HG03108 (cell line): ENCODE results near the gene ECD.
A peak's percentile ranks its signal among the peaks of the same experiment; 100 is the strongest.

Source experiments
- ATAC-seq: cut with Tn5 transposase; IDR thresholded peaks from one replicate; pipeline ENCODE4 v1.9.1; 2021; ENCODE audit warnings: moderate library complexity; ENCODE audit not compliant: unreplicated experiment

The ECD gene

DNA sequence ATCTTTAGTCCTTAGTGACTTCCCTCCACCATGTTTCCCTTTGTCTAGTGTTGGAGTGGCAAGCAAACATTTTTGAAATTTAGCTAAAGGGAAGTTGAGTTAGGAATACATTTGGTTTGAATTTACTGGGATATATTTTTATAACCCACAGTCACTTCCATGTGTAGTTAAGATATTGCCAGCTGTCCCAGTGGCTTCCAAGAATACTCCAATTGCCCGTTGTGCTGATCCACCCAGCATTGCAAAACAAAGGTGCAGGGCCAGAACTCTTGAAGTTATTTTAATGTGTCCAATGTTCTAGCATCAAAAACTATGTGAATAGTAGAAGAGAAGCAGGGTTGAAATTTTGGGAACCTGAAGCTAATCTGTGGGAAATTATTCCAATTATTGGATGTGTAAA, 68.7 kb downstream of the ECD start:
- ATAC-seq, result no peak

- ATAC-seq, result peak; percentile 1
Measured at GRCh38 chr10:73097305-73097670, 70.5 kb downstream of the ECD start.

- ATAC-seq, result peak; percentile 77
Measured at GRCh38 chr10:73096449-73097304, 71.1 kb downstream of the ECD start, which contains the start of gene P4HA1. Gene P4HA1, minus strand, starts transcription at chr10:73096866. Its CDS starts 21,983 bp downstream, at chr10:73074883.

DNA sequence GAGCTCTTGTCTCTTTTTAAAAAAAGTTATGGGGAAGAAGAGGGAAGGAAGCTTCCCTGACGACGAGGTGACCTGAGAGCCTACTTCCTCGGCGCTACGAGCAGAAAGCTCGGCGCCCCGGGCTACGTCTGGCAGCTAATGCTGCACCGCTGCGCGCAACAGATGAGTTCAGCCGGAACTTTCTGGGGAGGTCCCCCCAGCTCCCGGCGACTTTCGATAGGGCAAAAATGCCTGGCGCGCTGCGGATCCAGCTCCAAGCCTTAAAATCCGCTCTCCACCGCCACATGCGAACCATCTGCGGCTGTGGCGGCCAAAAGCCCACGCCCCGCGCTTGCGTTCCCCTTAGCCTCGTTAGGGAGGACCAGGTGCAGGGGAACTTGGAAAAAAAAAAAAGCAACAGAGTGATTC, 71.8 kb downstream of the ECD start:
- peak; percentile 20 for ATAC-seq

- no peak for ATAC-seq
Measured at GRCh38 chr10:73095481-73096021, 72.3 kb downstream of the ECD start.

- ATAC-seq, result no peak
Measured at GRCh38 chr10:73094986-73095480, 72.8 kb downstream of the ECD start.

- ATAC-seq, result no peak
Measured at GRCh38 chr10:73093922-73094850, 73.6 kb downstream of the ECD start.

DNA sequence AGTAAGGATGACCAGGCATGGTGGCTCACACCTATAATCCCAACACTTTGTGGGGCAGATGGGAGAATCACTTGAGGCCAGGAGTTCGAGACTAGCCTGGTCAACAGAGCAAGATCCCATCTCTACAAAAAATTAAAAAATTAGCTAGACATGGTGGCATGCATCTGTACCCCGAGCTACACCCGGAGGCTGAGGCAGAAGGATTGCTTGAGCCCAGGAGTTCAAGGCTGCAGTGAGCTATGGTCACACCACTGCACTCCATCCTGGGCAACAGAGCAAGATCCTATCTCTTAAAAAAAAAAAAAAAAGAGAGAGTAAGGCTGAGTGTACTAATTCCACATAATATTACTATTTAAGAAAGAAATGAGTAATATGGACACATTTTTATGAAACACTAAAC, 75.0 kb downstream of the ECD start:
- no peak for ATAC-seq

GRCh38 chr10:73088304-73088703, 79.5 kb downstream of the ECD start:
- ATAC-seq, result no peak

- no peak for ATAC-seq
Measured at GRCh38 chr10:73086816-73087215, 81.0 kb downstream of the ECD start.

DNA sequence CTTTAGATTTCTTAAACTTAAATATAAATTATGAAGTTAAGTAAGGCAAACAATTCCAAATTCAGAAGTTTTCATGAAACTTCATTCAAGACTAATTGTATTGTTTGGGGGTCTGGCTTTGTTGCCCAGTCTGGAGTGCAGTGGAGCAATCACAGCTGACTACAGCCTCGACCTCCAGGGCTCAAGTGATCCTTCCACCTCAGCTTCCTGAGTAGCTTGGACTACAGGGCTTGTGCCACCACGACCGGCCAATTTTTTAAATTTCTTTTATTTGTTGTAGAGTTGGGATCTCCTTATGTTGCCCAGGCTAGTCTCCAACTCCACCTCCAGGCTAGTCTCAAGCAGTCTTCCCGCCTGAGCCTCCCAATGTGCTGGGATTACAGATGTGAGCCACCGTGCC, 83.6 kb downstream of the ECD start:
- no peak for ATAC-seq
